Neural crest cell (in vitro differentiated cells): ENCODE measurements around the gene ABHD2. TPM values are rescaled to one million over a fixed set of nuclear protein-coding genes. Genes with fewer than 3 reads are reported as not detected.
A peak's percentile ranks its signal among the peaks of the same experiment; 100 is the strongest.
"Not testable (repeated sequence)": the region's sequence is repeated elsewhere in the genome, so short reads cannot be mapped to it uniquely, and the experiment has no call there.

Source experiments
- DNase-seq: peaks from one replicate; pipeline ENCODE4 v3.0.0; 2021; ENCODE audit warnings: low read depth, mixed read lengths, low spot score
- H3K27ac Mint-ChIP-seq: one replicate; pipeline ENCODE4 v1.8.0; 2021; ENCODE audit warnings: mild to moderate bottlenecking, mixed read lengths; ENCODE audit not compliant: unreplicated experiment
- H3K27me3 Mint-ChIP-seq: 2 replicates; pipeline ENCODE4 v1.8.0; 2021; ENCODE audit warnings: low read depth, mild to moderate bottlenecking, mixed read lengths
- H3K36me3 Mint-ChIP-seq: 2 replicates; pipeline ENCODE4 v1.8.0; 2021; ENCODE audit warnings: low read depth, mild to moderate bottlenecking, mixed read lengths
- H3K4me1 Mint-ChIP-seq: 2 replicates; pipeline ENCODE4 v1.8.0; 2021; ENCODE audit warnings: mixed read lengths
- H3K4me3 Mint-ChIP-seq: one replicate; pipeline ENCODE4 v1.8.0; 2021; ENCODE audit warnings: mild to moderate bottlenecking, mixed read lengths
- H3K9me3 Mint-ChIP-seq: 2 replicates; pipeline ENCODE4 v1.8.0; 2021; ENCODE audit warnings: mixed read lengths
- CTCF ChIP-seq: fragments of 200-600 bp; sonication (generic); conservative IDR thresholded peaks from 2 replicates; pipeline ENCODE4 v1.5.0; 2021; ENCODE audit warnings: antibody characterized with exemption, mild to moderate bottlenecking
- total RNA-seq: library from RNA; stranded (reverse); gene quantifications from 2 replicates; pipeline ENCODE4 v1.2.1, GENCODE V29; 2021

Gene ABHD2
- total RNA-seq, 1 donor from 2014 or later, result 31.0 TPM

- H3K27me3 Mint-ChIP-seq, result no peaks in the 10 kb centered on the region
- H3K36me3 Mint-ChIP-seq, result no peaks in the 10 kb centered on the region
- H3K27ac Mint-ChIP-seq, result no peak overlapping the region
- no peaks in the 10 kb centered on the region for H3K9me3 Mint-ChIP-seq
- peaks cover 23% of the 10 kb centered on the region for H3K4me1 Mint-ChIP-seq
- DNase-seq, result no peak
- TF ChIP-seq CTCF, result no peak
- H3K4me3 Mint-ChIP-seq, result no peak overlapping the region
Measured at GRCh38 chr15:89131731-89132130, 43.5 kb downstream of the ABHD2 start.

- Mint-ChIP-seq H3K27ac (peak overlapping the region; percentile 48), H3K9me3 (no peaks in the 10 kb centered on the region), H3K27me3 (no peaks in the 10 kb centered on the region), H3K4me1 (peaks cover 28% of the 10 kb centered on the region), H3K4me3 (no peak overlapping the region), H3K36me3 (no peaks in the 10 kb centered on the region)
- no peak for DNase-seq
- no peak for TF ChIP-seq CTCF
Measured at GRCh38 chr15:89132611-89133507, 44.6 kb downstream of the ABHD2 start.

- not testable (repeated sequence) for H3K4me3 Mint-ChIP-seq, DNase-seq, H3K36me3 Mint-ChIP-seq, H3K27me3 Mint-ChIP-seq, H3K9me3 Mint-ChIP-seq, H3K27ac Mint-ChIP-seq
- peaks cover 32% of the 10 kb centered on the region for H3K4me1 Mint-ChIP-seq
Measured at GRCh38 chr15:89135387-89136077, 47.3 kb downstream of the ABHD2 start.

- Mint-ChIP-seq H3K4me3 (no peak overlapping the region), H3K27ac (no peak overlapping the region), H3K4me1 (peaks cover 32% of the 10 kb centered on the region), H3K9me3 (no peaks in the 10 kb centered on the region), H3K36me3 (no peaks in the 10 kb centered on the region), H3K27me3 (no peaks in the 10 kb centered on the region)
- TF ChIP-seq CTCF, result no peak
- no peak for DNase-seq
Measured at GRCh38 chr15:89136078-89136806, 48.0 kb downstream of the ABHD2 start.

- no peaks in the 10 kb centered on the region for H3K36me3 Mint-ChIP-seq
- H3K27ac Mint-ChIP-seq, result no peak overlapping the region
- peaks cover 25% of the 10 kb centered on the region for H3K4me1 Mint-ChIP-seq
- TF ChIP-seq CTCF, result no peak
- H3K27me3 Mint-ChIP-seq, result no peaks in the 10 kb centered on the region
- no peak overlapping the region for H3K4me3 Mint-ChIP-seq
- no peaks in the 10 kb centered on the region for H3K9me3 Mint-ChIP-seq
- DNase-seq, result no peak
Measured at GRCh38 chr15:89136818-89137772, 48.8 kb downstream of the ABHD2 start.
